H1 (cell line): Measurements from ENCODE around the gene SFXN2. TPM values are rescaled to one million over a fixed set of nuclear protein-coding genes. Genes with fewer than 3 reads are reported as not detected.

Experiments used
- CTCF ChIA-PET: fragments of 300-600 bp; sonication (Branson Sonifier 250); formaldehyde crosslinking; loops from one replicate; lab custom pipeline; 2021; ENCODE audit not compliant: partially characterized antibody; lab: Charles Lee
- POLR2A ChIA-PET: fragments of 300-600 bp; sonication (Branson Sonifier 250); formaldehyde crosslinking; loops from one replicate; lab custom pipeline; 2021; ENCODE audit warnings: inconsistent platforms; ENCODE audit not compliant: partially characterized antibody; lab: Charles Lee
- DNase-seq, 2 experiments: peaks; one replicate each; pipeline versions ENCODE4 v3.0.0 to v3.0.0-alpha.2; 2010 to 2022; ENCODE audit warnings: low spot score in 2 of 2, low read depth in 1 of 2, mixed read lengths in 1 of 2
- FAIRE-seq: peaks from 2 replicates; lab custom pipeline; 2011; peaks lifted over from hg19 to GRCh38; lab: Jason Lieb, UNC
- H2AFZ ChIP-seq: 2 replicates; pipeline ENCODE4 v1.8.1; 2012; ENCODE audit warnings: low read length, inconsistent platforms
- H2AK5ac ChIP-seq: 2 replicates; pipeline ENCODE4 v1.6.1; 2013; ENCODE audit warnings: low read depth, low read length
- H2BK120ac ChIP-seq: replicated peaks from 2 replicates; pipeline ENCODE3; 2013; ENCODE audit warnings: low read depth, low read length, inconsistent platforms
- H2BK12ac ChIP-seq: 2 replicates; pipeline ENCODE4 v1.6.1; 2013; ENCODE audit warnings: low read depth, low read length
- H2BK15ac ChIP-seq: 2 replicates; pipeline ENCODE4 v1.6.1; 2013; ENCODE audit warnings: low read length
- H2BK20ac ChIP-seq: 2 replicates; pipeline ENCODE4 v1.6.1; 2013; ENCODE audit warnings: low read length
- H2BK5ac ChIP-seq: 2 replicates; pipeline ENCODE4 v1.6.1; 2013; ENCODE audit warnings: low read depth, low read length
- H3K14ac ChIP-seq: 2 replicates; pipeline ENCODE4 v1.6.1; 2013; ENCODE audit warnings: inconsistent platforms; ENCODE audit not compliant: insufficient read length
- H3K18ac ChIP-seq: 2 replicates; pipeline ENCODE4 v1.6.1; 2013; ENCODE audit warnings: low read length; ENCODE audit errors: extremely low read depth
- H3K23ac ChIP-seq: 2 replicates; pipeline ENCODE4 v1.6.1; 2013; ENCODE audit warnings: inconsistent platforms; ENCODE audit not compliant: insufficient read length
- H3K23me2 ChIP-seq: 2 replicates; pipeline ENCODE4 v1.6.1; 2013; ENCODE audit warnings: low read depth, low read length
- H3K27ac ChIP-seq: 2 replicates; pipeline ENCODE4 v1.6.1; 2011; ENCODE audit warnings: low read depth, low read length, inconsistent platforms
- H3K27me3 ChIP-seq, 4 experiments: replicated peaks in 1 of 4; 1 replicate in 1 of 4; 2 replicates in 3 of 4; pipeline versions ENCODE4 v1.6.1 to v1.8.1; 2011 to 2013; ENCODE audit warnings: low read length in 3 of 4, mild to moderate bottlenecking in 3 of 4, inconsistent platforms in 2 of 4, mixed read lengths in 2 of 4, moderate library complexity in 1 of 4; ENCODE audit not compliant: control insufficient read depth in 3 of 4, insufficient read depth in 3 of 4; ENCODE audit errors: extremely low read depth in 1 of 4
- H3K36me3 ChIP-seq, 4 experiments: 2 replicates each; pipeline versions ENCODE4 v1.6.1 to v1.8.1; 2011 to 2013; ENCODE audit warnings: mild to moderate bottlenecking in 4 of 4, low read length in 3 of 4, moderate library complexity in 2 of 4, control low read depth in 1 of 4, inconsistent platforms in 1 of 4; ENCODE audit not compliant: insufficient read depth in 4 of 4, control insufficient read depth in 2 of 4
- H3K4ac ChIP-seq: replicated peaks from 2 replicates; pipeline ENCODE3; 2013; ENCODE audit warnings: low read length, low read depth, mixed read lengths, inconsistent platforms; ENCODE audit not compliant: insufficient read length
- H3K4me1 ChIP-seq, 4 experiments: replicated peaks in 1 of 4; 1 replicate in 1 of 4; 2 replicates in 3 of 4; pipeline versions ENCODE4 v1.6.1 to v1.8.1; 2011 to 2013; ENCODE audit warnings: low read length in 3 of 4, inconsistent platforms in 2 of 4, mixed read lengths in 1 of 4; ENCODE audit not compliant: insufficient read depth in 4 of 4, control insufficient read depth in 3 of 4
- H3K4me2 ChIP-seq, 2 experiments: 2 replicates each; pipeline versions ENCODE4 v1.6.1 to v1.8.1; 2011 to 2013; ENCODE audit warnings: low read depth in 2 of 2, low read length in 2 of 2, control low read depth in 1 of 2, inconsistent platforms in 1 of 2, mild to moderate bottlenecking in 1 of 2; ENCODE audit not compliant: insufficient read depth in 1 of 2
- H3K4me3 ChIP-seq, 4 experiments: fragments of 200-600, 300-600 bp in 1 of 4; sonication (generic), shearing (Covaris generic), sonication (Bioruptor Twin) in 1 of 4; 2 replicates each; pipeline versions ENCODE4 v1.5.1 to v1.8.1; 2011 to 2016; ENCODE audit warnings: low read length in 4 of 4, low read depth in 3 of 4, control low read depth in 2 of 4, inconsistent platforms in 2 of 4, mild to moderate bottlenecking in 2 of 4, mixed read lengths in 1 of 4, moderate library complexity in 1 of 4; ENCODE audit not compliant: insufficient read depth in 2 of 4; ENCODE audit errors: extremely low read depth in 1 of 4
- H3K56ac ChIP-seq: replicated peaks from 2 replicates; pipeline ENCODE3; 2013; ENCODE audit warnings: low read depth, mild to moderate bottlenecking, mixed read lengths, low read length, inconsistent platforms; ENCODE audit not compliant: insufficient read length
- H3K79me1 ChIP-seq: 2 replicates; pipeline ENCODE4 v1.6.1; 2013; ENCODE audit warnings: low read depth, low read length, control low read depth
- H3K79me2 ChIP-seq, 2 experiments: 2 replicates each; pipeline versions ENCODE4 v1.6.1 to v1.8.1; 2012 to 2013; ENCODE audit warnings: low read length in 2 of 2, mild to moderate bottlenecking in 2 of 2, inconsistent platforms in 1 of 2; ENCODE audit not compliant: insufficient read depth in 2 of 2, control insufficient read depth in 1 of 2
- H3K9ac ChIP-seq, 4 experiments: replicated peaks in 1 of 4; 1 replicate in 1 of 4; 2 replicates in 3 of 4; pipeline versions ENCODE4 v1.6.1 to v1.8.1; 2011 to 2013; ENCODE audit warnings: low read depth in 3 of 4, low read length in 3 of 4, control low read depth in 2 of 4, mild to moderate bottlenecking in 2 of 4, moderate library complexity in 2 of 4, inconsistent platforms in 1 of 4; ENCODE audit errors: extremely low read depth in 1 of 4
- H3K9me3 ChIP-seq, 2 experiments: 2 replicates each; pipeline versions ENCODE4 v1.6.1 to v1.8.1; 2012 to 2013; ENCODE audit warnings: mild to moderate bottlenecking in 2 of 2, moderate library complexity in 2 of 2, control low read depth in 1 of 2, inconsistent platforms in 1 of 2, low read depth in 1 of 2, low read length in 1 of 2, mixed read lengths in 1 of 2; ENCODE audit not compliant: insufficient read depth in 2 of 2
- H4K20me1 ChIP-seq, 2 experiments: replicated peaks in 1 of 2; 2 replicates each; pipeline versions ENCODE3 to v1.8.1; 2011 to 2013; ENCODE audit warnings: inconsistent platforms in 2 of 2, low read length in 2 of 2, mild to moderate bottlenecking in 1 of 2; ENCODE audit not compliant: insufficient read depth in 2 of 2, control insufficient read depth in 1 of 2
- H4K5ac ChIP-seq: 2 replicates; pipeline ENCODE4 v1.6.1; 2013; ENCODE audit warnings: low read length, low read depth, mixed read lengths, inconsistent platforms; ENCODE audit not compliant: insufficient read length
- H4K8ac ChIP-seq: 2 replicates; pipeline ENCODE4 v1.8.0; 2013; ENCODE audit warnings: mild to moderate bottlenecking, moderate library complexity, low read length, inconsistent platforms; ENCODE audit not compliant: insufficient read depth; ENCODE audit errors: extremely low read depth
- H4K91ac ChIP-seq: replicated peaks from 2 replicates; pipeline ENCODE3; 2013; ENCODE audit warnings: low read length, mixed read lengths, inconsistent platforms; ENCODE audit not compliant: insufficient read length
- CBX8 ChIP-seq: fragments of 300-800, 300-1000 bp; sonication (generic); IDR thresholded peaks from 2 replicates; pipeline ENCODE4 v1.7.1; 2016; ENCODE audit warnings: low read depth, low read length, borderline replicate concordance
- EP300 ChIP-seq, 2 experiments: IDR thresholded peaks; 1 replicate in 1 of 2; 2 replicates in 1 of 2; pipeline ENCODE4 v1.6.1; 2011 to 2012; ENCODE audit warnings: low read depth in 2 of 2, low read length in 2 of 2, mild to moderate bottlenecking in 2 of 2, borderline replicate concordance in 1 of 2, inconsistent platforms in 1 of 2, moderate library complexity in 1 of 2
- GABPA ChIP-seq: IDR thresholded peaks from 2 replicates; pipeline ENCODE4 v1.6.1; 2011; ENCODE audit warnings: mild to moderate bottlenecking, low read length, moderate library complexity, borderline replicate concordance; ENCODE audit not compliant: insufficient read depth
- KDM5A ChIP-seq: fragments of 200-600 bp; IDR thresholded peaks from 2 replicates; pipeline ENCODE4 v1.7.1; 2012; ENCODE audit warnings: mild to moderate bottlenecking, low read length, inconsistent platforms, mixed read lengths
- POU5F1 ChIP-seq: IDR thresholded peaks from 2 replicates; pipeline ENCODE4 v1.6.1; 2011; ENCODE audit warnings: low read depth, mild to moderate bottlenecking, low read length, moderate library complexity
- RAD21 ChIP-seq, 2 experiments: IDR thresholded peaks in 1 of 2; conservative IDR thresholded peaks in 1 of 2; 2 replicates each; pipeline ENCODE4 v1.6.1; 2011; ENCODE audit warnings: low read depth in 2 of 2, low read length in 2 of 2, improper control_type of control experiment in 1 of 2, inconsistent platforms in 1 of 2, mild to moderate bottlenecking in 1 of 2, moderate library complexity in 1 of 2
- RNF2 ChIP-seq: fragments of 200-900, 300-1000 bp; sonication (generic); IDR thresholded peaks from 2 replicates; pipeline ENCODE4 v1.7.1; 2016; ENCODE audit warnings: borderline replicate concordance, low read depth, mild to moderate bottlenecking, antibody characterized with exemption, low read length; ENCODE audit not compliant: poor library complexity, severe bottlenecking; ENCODE audit errors: missing control alignments
- TAF7 ChIP-seq: optimal IDR thresholded peaks from 2 replicates; pipeline ENCODE3; 2011; ENCODE audit warnings: low read depth, mild to moderate bottlenecking, inconsistent platforms, low read length, moderate library complexity, borderline replicate concordance
- YY1 ChIP-seq: IDR thresholded peaks from 2 replicates; pipeline ENCODE4 v1.6.1; 2011; ENCODE audit warnings: low read depth, mild to moderate bottlenecking, low read length
- WGBS, 2 experiments: shearing (Covaris generic) in 1 of 2; methylation state at CpG; one replicate each; pipeline versions ENCODE4 v1.1.6 to v1.1.7; 2013 to 2015; ENCODE audit warnings: low lambda C conversion rate in 2 of 2, mixed read lengths in 2 of 2, inconsistent platforms in 1 of 2, low coverage in 1 of 2, missing lambda C conversion rate in 1 of 2; ENCODE audit not compliant: insufficient replicate concordance in 2 of 2, insufficient coverage in 1 of 2, insufficient read length in 1 of 2; ENCODE audit errors: extremely low coverage in 1 of 2, missing lambda C conversion rate in 1 of 2; 5-methylcytosine and 5-hydroxymethylcytosine counted together
- polyA plus RNA-seq, 7 experiments: library from polyadenylated mRNA; depleted of rRNA in 3 of 7; stranded (reverse) in 5 of 7; unstranded in 2 of 7; fragments of >200 nt in 5 of 7; fragments of 200-250 nt in 2 of 7; gene quantifications; 1 replicate in 5 of 7; 2 replicates in 1 of 7; 4 replicates in 1 of 7; pipeline versions ENCODE4 v1.2.1 to v1.2.3, GENCODE V29; 2011 to 2013; ENCODE audit warnings: missing spikeins in 2 of 7, mixed read lengths in 2 of 7
- total RNA-seq: library from RNA; stranded (reverse); fragmentation: NEBNext Ultra II Directional; extraction: Animal tissue kit (Norgen Biotek cat#: 25700); gene quantifications from 2 replicates; pipeline ENCODE4 v1.2.1, GENCODE V29; 2021

Gene SFXN2
- total and polyA plus RNA-seq, 2 of the 8 experiments (the other 6 are each of a cell fraction or from before 2014, with no cell fraction given) = 20.5 to 23.5 TPM

GRCh38 chr10:102669206-102670064, 45.0 kb upstream of the SFXN2 start:
- peak overlapping the region; percentile 80; the same call in 1 of the 2 replicates for H2BK20ac ChIP-seq
- no peaks in the 10 kb centered on the region for H3K79me1 ChIP-seq
- DNase-seq (peak in 1 of 2 experiments; percentile 89), FAIRE-seq (no peak)
- no peak overlapping the region for H3K56ac ChIP-seq
- H2BK120ac ChIP-seq = no peak overlapping the region
- H4K8ac ChIP-seq = peak overlapping the region; percentile 65; the same call in 1 of the 2 replicates
- H3K27me3 ChIP-seq = no peaks in the 10 kb centered on the region
- H4K5ac ChIP-seq = no peak overlapping the region
- H3K14ac ChIP-seq = no peak overlapping the region
- CTCF ChIA-PET = interaction anchor here (0.6 to 13.0 kb wide), 34 partner anchors 7 to 576 kb away, joined by 3 to 145 read pairs (median 4); partner anchors contain the start of gene TRIM8
- peak overlapping the region; percentile 75; the same call in 1 of the 2 replicates for H2BK12ac ChIP-seq
- H4K20me1 ChIP-seq = no peaks in the 10 kb centered on the region
- H3K9ac ChIP-seq = no peak overlapping the region
- H3K36me3 ChIP-seq = no peaks in the 10 kb centered on the region
- peak overlapping the region; percentile 53; the same call in 1 of the 2 replicates for H2AK5ac ChIP-seq
- H3K18ac ChIP-seq = no peak overlapping the region; the same call in 1 of the 2 replicates
- H2BK5ac ChIP-seq = peak overlapping the region; percentile 83
- no peaks in the 10 kb centered on the region for H3K79me2 ChIP-seq
- H3K4me1 ChIP-seq = peaks cover 14 to 32% (median 21%) of the 10 kb centered on the region in 4 experiments
- H3K23ac ChIP-seq = no peak overlapping the region
- H3K23me2 ChIP-seq = no peaks in the 10 kb centered on the region
- H3K4ac ChIP-seq = peak overlapping the region; percentile 42
- H4K91ac ChIP-seq = peak overlapping the region; percentile 34
- peak overlapping the region in 1 of 2 experiments; percentile 25; a peak in 1 of 4 replicates for H3K4me2 ChIP-seq
- H2BK15ac ChIP-seq = peak overlapping the region; percentile 46; the same call in 1 of the 2 replicates
- H3K9me3 ChIP-seq = no peaks in the 10 kb centered on the region
- H2AFZ ChIP-seq = no peak overlapping the region
- POLR2A ChIA-PET = interaction anchor here (1.0 to 3.0 kb wide), 4 partner anchors 9 to 24 kb away, joined by 3 to 22 read pairs (median 6); partner anchors contain the start of gene TRIM8
- H3K27ac ChIP-seq = no peak overlapping the region; the same call in 1 of the 2 replicates
- no peak overlapping the region for H3K4me3 ChIP-seq
- WGBS, 2 experiments = 78% methylated on average over 5 of the region's 7 CpGs; no CpG with 5 or more reads in 1 of the 2 experiments
- TF ChIP-seq EP300 (IDR thresholded peaks at IDR 0.05; ENCODE audit: borderline replicate concordance in 1 of 2, low read depth in 2 of 2, low read length in 2 of 2) (no peak; a peak in 1 of 3 replicates), YY1 (0 out of 2 replicates have a peak, but pooled peaks have one; percentile 14), TAF7 (no peak), POU5F1 (no peak), RAD21 (IDR thresholded peaks at IDR 0.05 in 1 of 2, conservative IDR thresholded peaks at IDR 0.05 in 1 of 2; ENCODE audit: low read depth in 2 of 2, low read length in 2 of 2) (peak; percentile 53 to 65), KDM5A (no peak), CBX8 (no peak), RNF2 (no peak), GABPA (no peak)
